Cortex of kidney (tissue), 1 donor: ENCODE measurements around the gene CLDN19.

Experiments used
- DNase-seq: peaks from one replicate; lab custom pipeline; 2025; lab: John Stamatoyannopoulos, UW

The CLDN19 gene

GRCh38 chr1:42700006-42700405 lies 40.0 kb downstream of the CLDN19 start:
- DNase-seq = no peak

- no peak for DNase-seq
Observed at GRCh38 chr1:42698081-42698813, 41.8 kb downstream of the CLDN19 start.

DNA sequence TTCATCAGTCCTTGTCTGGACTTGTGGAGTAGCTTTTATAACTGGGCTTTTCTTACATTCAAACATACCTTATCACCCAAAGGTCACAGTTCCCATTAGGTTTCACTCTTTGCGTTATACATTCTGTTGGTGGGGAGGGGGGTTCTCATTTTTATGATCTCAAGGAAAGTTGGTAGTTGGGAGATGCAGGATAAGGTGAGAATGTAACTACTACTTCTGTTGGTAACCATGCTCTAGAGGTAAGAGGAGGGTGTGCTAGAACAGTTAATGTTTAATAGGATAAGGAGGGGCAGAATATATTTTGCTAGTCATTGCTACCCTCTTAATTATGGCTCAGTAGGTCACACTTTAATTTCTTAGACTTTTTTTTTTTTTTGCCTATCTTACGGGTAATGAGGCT lies 47.1 kb downstream of the CLDN19 start:
- DNase-seq = no peak

DNA sequence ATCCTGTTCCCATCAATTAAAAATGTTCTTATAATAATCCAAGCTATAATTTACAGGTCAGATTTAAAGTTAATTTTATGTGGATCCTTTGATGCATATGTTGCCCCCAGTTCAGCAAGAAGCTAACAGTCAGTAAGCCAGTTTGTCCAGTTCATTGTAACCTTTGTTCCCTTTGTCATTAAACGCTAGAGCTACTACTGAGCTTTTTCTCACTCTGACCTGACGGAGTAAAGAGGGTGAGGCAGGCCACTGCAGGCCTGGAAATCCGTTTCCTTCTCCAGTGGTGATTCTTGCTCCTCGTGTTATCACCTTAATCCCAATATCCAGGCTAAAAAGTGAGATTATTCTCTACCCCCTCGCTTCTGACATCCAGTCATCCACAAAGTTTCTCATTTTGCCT lies 47.6 kb downstream of the CLDN19 start:
- DNase-seq = no peak

GRCh38 chr1:42691157-42691498 lies 48.9 kb downstream of the CLDN19 start:
- DNase-seq = no peak

GRCh38 chr1:42690477-42691156 lies 49.4 kb downstream of the CLDN19 start:
- DNase-seq = no peak

GRCh38 chr1:42689912-42690311 lies 50.1 kb downstream of the CLDN19 start:
- no peak for DNase-seq

DNA sequence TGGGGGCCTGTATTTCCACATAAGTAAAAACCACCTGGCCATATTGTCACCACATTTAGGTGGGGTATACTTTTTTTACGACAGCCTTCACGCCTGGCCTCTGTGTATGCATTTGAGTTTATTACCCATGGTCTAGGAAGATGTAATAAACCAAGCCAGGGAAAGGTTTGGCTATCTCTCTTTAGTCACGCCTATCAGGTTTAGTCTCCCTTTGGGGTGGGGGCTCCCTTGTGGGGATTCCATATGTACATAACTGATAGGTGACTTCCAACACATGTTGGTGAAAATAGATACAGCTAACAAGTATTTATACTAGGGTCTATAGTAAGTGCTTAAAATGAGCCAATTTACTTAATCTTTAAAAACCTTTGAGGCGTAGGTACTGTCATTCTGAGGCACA lies 53.6 kb downstream of the CLDN19 start:
- DNase-seq = no peak

DNA sequence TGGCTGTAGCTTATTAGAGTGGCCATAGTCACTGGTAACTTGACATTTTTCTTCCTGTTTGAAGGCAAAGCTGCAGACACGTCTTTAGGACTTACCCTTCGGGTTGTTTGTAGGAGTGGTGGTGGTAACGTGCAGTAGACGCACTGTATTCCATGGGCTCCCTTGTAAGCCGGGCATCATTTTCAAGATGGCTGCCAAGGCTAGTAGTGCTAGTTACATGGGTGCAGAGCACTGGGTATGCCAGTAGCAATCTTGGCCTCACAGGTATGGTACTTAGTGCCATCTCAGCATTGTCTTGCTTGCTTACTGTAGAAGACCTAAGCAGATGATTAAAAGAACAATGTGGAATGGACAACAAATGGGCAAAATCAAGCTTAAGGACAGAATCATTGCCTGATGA lies 55.9 kb downstream of the CLDN19 start:
- DNase-seq = no peak
